Neuron (in vitro differentiated cells): ENCODE measurements around the gene SORBS1.

Source experiments
- H2AFZ ChIP-seq: one replicate; pipeline ENCODE4 v1.6.1; 2013; ENCODE audit warnings: low read depth, mild to moderate bottlenecking, inconsistent platforms, low read length, moderate library complexity
- H3K27me3 ChIP-seq: one replicate; pipeline ENCODE4 v1.6.1; 2013; ENCODE audit warnings: low read length; ENCODE audit not compliant: insufficient read depth
- H3K36me3 ChIP-seq: one replicate; pipeline ENCODE4 v1.6.1; 2013; ENCODE audit warnings: low read length; ENCODE audit not compliant: insufficient read depth
- H3K4me1 ChIP-seq: one replicate; pipeline ENCODE4 v1.6.1; 2013; ENCODE audit warnings: low read length; ENCODE audit not compliant: insufficient read depth
- H3K4me3 ChIP-seq: 2 replicates; pipeline ENCODE4 v1.5.1; 2013; ENCODE audit warnings: mild to moderate bottlenecking, low read length, moderate library complexity
- H3K9me3 ChIP-seq: one replicate; pipeline ENCODE4 v1.6.1; 2013; ENCODE audit warnings: low read length

SORBS1 gene

DNA sequence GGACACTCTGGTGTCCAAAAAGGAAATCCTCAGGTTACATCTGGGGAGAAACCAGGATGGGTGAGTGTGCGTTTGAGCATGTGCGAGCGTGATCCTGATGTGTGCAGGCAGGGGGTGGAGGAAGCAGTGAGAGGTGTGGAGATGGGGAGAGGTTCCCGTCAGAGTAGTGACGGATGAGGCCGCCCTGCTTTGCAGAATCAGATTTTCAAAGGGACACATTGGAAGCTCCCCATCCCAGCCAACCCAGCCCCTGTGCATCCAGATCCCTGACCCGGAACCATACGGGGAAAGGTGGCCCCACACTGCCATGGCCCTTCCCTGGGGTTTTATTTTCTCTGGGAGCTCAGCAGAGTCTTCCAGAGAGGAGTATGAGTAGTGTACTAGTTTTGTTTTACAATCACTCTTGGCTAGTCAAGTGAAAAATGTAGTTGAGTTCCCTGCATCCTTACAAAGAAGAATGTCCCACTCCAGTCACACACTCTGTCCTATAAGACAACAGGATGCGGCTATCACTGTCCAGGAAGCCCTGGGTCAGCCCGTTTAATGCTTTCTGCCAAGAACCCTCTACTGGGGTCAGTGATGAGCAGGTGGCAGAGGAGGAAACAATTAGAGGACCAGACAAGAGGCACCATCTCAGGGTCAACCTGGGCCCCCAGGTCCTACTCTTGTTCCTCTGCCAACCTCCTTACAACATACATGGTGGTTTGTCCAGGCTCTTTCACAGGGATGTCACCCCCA, 223.6 kb downstream of the SORBS1 start:
- no peak overlapping the region for H3K4me3 ChIP-seq
- no peak overlapping the region for H2AFZ ChIP-seq
- no peaks in the 10 kb centered on the region for H3K9me3 ChIP-seq
- no peaks in the 10 kb centered on the region for H3K4me1 ChIP-seq
- H3K27me3 ChIP-seq, result no peaks in the 10 kb centered on the region
- H3K36me3 ChIP-seq, result peaks cover 4% of the 10 kb centered on the region

DNA sequence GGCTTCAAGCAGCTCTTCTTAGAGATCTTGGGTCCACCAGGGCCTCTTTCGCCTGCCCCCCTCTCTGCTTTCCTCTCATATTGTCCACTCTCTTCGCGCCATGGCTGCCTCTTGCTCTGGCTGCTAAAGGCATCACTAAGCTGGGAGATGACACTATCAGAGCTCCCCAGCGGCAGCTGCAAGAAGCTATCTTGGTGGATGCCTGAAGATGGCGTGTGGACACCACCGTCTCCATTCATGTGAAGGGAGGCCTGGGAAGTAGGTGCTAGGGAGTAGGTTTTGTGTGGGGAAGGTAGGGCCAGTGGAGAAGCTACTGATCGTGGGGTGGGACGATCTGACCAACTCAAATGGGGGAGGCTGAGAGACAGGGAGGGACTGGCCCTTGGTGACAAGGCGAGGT, 224.5 kb downstream of the SORBS1 start:
- H2AFZ ChIP-seq, result no peak overlapping the region
- no peaks in the 10 kb centered on the region for H3K27me3 ChIP-seq
- H3K36me3 ChIP-seq, result peaks cover 4% of the 10 kb centered on the region
- no peaks in the 10 kb centered on the region for H3K9me3 ChIP-seq
- no peaks in the 10 kb centered on the region for H3K4me1 ChIP-seq
- no peak overlapping the region for H3K4me3 ChIP-seq

DNA sequence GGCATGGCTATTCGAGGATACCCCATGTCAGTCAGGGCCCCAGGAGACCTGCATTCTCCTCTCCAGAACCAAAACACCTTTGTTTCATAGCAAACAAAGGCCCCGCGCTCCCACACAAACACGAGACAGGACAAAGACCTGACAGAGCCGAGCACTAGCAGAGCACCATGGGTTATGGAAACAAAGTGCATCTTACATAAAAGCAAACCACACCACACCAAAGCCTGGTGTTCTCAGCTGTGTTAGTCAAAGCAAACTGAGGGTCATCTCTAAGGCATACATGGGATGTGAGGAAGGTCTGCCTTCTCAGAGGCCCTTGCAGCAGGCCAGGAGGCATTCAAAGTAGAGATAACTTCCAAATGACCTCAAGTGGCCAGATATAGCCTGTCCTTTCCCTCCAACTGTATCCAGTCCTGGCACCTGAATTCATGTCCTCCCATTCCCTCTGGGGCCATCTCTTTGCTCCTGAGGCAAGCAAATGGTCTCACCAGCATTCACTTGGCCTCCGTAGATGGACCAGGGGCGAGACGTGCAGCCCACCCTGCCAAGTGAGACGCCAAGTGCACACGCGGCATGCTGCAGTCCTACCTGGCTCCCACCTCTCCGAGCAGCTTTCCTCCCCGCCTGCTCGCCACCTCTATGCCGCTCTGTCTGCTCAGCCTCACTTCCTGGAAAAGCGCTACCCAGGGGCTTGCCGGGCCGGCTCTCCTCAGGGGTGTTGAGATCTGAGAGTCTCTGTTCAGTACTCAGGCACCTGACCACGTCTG, 225.1 kb downstream of the SORBS1 start:
- H3K27me3 ChIP-seq, result no peaks in the 10 kb centered on the region
- H3K9me3 ChIP-seq, result no peaks in the 10 kb centered on the region
- H3K4me1 ChIP-seq, result no peaks in the 10 kb centered on the region
- H3K4me3 ChIP-seq, result no peak overlapping the region
- no peak overlapping the region for H2AFZ ChIP-seq
- peaks cover 4% of the 10 kb centered on the region for H3K36me3 ChIP-seq

DNA sequence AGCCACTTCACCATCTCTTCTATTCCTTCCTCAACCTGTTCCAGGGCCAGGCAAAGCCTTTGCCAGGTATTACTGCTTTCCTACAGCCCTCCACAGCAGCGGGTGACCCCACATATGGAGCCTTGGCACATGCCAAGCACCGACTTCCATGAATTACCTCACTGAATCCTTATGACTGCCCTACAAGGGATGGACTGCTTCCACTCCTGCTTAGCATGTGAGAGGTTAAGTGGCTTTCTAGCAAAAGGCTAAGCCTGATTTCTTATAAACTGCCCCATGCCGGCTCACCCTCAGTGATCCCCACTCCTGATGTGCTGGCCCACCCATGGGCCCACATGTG, 226.4 kb downstream of the SORBS1 start:
- Histone ChIP-seq H3K27me3 (no peaks in the 10 kb centered on the region), H2AFZ (no peak overlapping the region), H3K9me3 (no peaks in the 10 kb centered on the region), H3K4me1 (no peaks in the 10 kb centered on the region), H3K36me3 (peaks cover 4% of the 10 kb centered on the region), H3K4me3 (no peak overlapping the region)

DNA sequence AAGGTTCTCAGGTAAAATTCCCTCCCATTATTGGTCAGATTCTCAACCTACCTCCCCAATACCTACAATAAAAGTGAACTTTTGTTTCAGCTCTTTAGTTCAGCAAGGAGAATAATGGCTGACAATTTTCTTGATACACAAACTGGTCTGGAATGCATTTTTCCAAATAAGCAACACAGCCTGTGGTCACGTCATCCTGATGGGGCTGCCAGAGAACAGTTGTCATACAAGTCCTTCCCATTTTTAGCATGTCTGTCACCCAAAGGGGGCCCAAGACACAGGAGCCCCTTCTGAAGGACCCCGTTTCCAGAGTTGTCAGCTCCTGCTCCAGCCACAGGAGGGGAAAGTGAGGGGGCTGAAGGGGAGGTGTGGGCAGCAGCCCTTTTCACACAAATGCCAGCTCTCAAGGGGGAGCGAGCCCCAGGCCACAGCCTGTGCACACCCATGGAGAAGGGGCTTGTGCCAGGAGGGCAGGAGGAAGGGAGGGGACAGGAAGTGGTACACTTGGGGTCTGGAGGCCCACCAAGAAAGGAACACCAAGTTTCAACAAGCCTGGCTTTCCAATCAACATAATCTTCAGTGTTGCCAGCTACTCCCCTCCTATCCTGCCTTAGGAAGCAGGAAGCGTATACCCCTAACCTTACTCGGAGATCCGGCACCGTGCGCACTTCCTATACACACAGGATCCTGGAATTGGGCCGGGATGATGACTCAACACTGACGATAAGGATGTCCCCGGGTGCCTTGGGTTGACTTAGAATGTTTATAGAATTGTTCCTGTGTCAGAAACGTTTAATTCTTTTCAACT, 227.0 kb downstream of the SORBS1 start:
- Histone ChIP-seq H3K36me3 (peaks cover 3% of the 10 kb centered on the region), H2AFZ (no peak overlapping the region), H3K4me3 (no peak overlapping the region), H3K27me3 (no peaks in the 10 kb centered on the region), H3K4me1 (no peaks in the 10 kb centered on the region), H3K9me3 (no peaks in the 10 kb centered on the region)

DNA sequence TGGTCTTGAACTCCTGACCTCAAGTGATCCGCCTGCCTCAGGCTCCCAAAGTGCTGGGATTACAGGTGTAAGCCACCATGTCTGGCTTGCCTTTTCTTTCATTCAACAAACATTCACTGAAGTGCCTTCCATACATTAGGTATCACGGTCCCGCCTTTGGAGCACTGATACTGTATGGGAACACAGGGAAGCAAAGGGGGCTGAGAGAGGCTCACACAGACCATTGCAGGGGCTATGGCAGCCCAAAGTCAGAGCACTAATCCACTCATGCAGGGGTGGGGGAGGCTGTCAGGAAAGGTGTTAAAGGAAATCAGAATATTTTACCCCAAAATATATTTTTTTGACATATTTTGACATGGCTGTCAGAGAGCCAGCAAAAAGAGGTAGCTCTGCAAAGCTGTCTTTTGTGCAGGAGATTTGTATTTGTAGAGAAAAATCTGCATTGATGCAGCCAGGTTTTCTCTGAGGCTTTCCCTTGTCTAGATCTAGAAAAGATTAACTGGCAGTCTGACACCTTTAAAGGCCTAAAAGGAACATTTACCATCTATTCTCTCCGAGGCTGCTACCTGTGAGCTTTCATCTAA, 228.4 kb downstream of the SORBS1 start:
- H2AFZ ChIP-seq, result no peak overlapping the region
- no peak overlapping the region for H3K4me3 ChIP-seq
- H3K9me3 ChIP-seq, result no peaks in the 10 kb centered on the region
- no peaks in the 10 kb centered on the region for H3K27me3 ChIP-seq
- H3K4me1 ChIP-seq, result no peaks in the 10 kb centered on the region
- no peaks in the 10 kb centered on the region for H3K36me3 ChIP-seq

DNA sequence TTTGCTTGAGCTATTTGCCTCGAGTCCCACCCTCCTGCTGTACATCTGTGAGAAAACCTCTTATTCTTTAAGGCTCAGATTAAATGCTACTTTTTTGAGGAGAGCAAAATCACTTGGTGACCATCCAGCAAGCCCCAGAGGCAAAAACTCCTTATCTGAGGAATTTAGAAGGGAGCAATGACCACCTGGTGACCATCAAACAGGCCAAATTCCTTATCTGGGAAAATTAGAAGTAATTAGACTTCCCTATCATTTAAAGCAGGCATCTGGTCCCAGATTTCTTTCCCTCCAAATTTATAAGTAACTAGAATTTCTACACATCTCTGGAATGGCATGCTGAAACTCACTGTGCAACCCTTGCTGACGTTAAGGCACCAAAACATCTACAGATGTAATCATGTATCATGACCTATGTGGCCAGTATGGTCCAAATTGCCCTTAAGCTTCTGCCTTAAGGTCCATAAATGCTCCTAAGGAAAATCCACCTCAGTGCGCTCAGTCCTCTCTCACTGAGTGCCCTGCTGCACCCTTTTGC, 229.5 kb downstream of the SORBS1 start:
- Histone ChIP-seq H3K9me3 (no peaks in the 10 kb centered on the region), H2AFZ (no peak overlapping the region), H3K4me3 (no peak overlapping the region), H3K4me1 (no peaks in the 10 kb centered on the region), H3K36me3 (no peaks in the 10 kb centered on the region), H3K27me3 (no peaks in the 10 kb centered on the region)

DNA sequence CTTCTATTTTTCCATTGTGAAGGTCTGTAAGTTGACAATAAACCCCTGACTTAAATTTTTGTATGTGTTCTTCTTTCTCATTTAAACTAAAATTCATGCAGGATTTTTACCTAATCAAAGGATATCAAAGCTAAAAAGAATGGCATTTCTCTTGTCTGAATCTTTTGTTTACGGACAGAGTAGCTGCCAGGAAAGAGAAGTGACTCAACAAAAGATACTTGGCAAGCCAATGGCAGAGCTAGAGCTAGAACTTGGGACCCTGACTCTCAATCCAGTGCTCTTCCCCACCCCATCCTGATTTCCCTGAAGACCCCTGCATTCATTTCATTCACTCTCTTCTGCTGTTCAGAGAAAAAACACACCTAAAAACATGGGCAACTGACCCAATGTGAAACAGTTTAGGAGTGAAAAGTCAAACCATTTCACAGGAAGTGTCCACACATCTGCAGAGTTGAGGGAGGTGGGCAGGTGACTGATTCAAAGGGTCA, 230.2 kb downstream of the SORBS1 start:
- Histone ChIP-seq H3K36me3 (no peaks in the 10 kb centered on the region), H3K4me3 (no peak overlapping the region), H3K27me3 (no peaks in the 10 kb centered on the region), H3K4me1 (no peaks in the 10 kb centered on the region), H2AFZ (no peak overlapping the region), H3K9me3 (no peaks in the 10 kb centered on the region)

DNA sequence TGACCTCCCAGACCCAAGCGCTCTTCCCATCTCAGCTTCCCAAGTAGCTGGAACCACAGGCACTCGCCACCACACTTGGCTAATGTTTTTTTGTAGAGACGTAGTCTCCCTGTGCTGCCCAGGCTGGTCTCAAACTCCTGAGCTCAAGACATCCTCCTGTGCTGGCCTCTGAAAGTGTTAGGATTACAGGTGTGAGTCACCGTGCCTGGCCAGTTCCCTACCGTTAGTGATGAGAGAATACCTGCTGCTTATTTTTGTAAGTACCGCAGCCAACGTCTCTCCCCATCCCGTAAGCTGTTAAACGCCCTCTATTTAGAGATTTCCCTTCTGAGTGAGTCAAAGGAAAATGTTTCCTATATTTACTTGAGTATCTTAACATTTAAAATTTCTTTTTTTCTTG, 231.9 kb downstream of the SORBS1 start:
- H3K27me3 ChIP-seq, result no peaks in the 10 kb centered on the region
- no peaks in the 10 kb centered on the region for H3K36me3 ChIP-seq
- H3K4me1 ChIP-seq, result no peaks in the 10 kb centered on the region
- H3K9me3 ChIP-seq, result no peaks in the 10 kb centered on the region
- H3K4me3 ChIP-seq, result no peak overlapping the region
- H2AFZ ChIP-seq, result no peak overlapping the region

DNA sequence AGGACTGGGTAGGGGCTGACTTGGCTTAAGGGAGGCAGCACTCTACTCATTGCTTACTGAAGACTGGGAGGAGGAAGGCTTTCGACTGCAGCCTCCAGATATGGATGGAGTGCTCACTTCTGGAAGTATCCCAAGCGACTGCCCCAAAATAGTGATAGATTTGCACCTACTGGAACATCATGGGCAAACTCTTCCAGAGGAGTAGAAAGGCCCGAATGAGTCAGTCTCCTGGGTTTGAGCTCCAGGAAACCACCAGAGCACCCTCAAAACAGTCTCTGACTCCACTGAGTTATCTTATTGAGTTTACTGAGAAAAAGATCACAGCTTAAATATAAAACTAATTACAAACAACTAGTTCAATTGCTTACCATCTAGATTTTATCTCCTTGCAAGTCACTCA, 233.2 kb downstream of the SORBS1 start:
- H2AFZ ChIP-seq, result no peak overlapping the region
- no peak overlapping the region for H3K4me3 ChIP-seq
- H3K9me3 ChIP-seq, result no peaks in the 10 kb centered on the region

DNA sequence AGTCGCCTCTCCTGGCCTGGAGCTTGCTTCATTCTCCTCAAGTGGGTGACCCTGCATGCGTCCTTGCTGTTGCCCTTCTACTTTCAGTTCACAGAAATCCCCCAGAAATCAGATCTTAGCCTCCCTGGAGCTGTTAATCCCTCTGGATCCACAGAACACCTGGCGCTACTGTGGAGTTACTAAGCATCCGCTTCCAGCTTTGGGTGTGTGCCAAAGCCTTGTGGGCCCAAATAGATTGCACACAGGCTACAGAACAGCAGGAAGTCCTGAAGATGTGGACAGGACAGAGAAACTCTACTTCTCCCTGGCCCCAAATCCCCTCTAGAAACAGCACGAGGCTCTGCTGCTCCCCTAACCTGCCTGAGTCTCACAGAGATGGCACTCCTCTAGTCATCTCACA, 233.8 kb downstream of the SORBS1 start:
- Histone ChIP-seq H3K9me3 (no peaks in the 10 kb centered on the region), H3K27me3 (no peaks in the 10 kb centered on the region), H3K36me3 (no peaks in the 10 kb centered on the region), H3K4me1 (no peaks in the 10 kb centered on the region), H3K4me3 (no peak overlapping the region), H2AFZ (no peak overlapping the region)

More for the DNA sequence above, 233.2 kb downstream of the SORBS1 start:
- Histone ChIP-seq H3K36me3 (no peaks in the 10 kb centered on the region), H3K27me3 (no peaks in the 10 kb centered on the region), H3K4me1 (no peaks in the 10 kb centered on the region)

DNA sequence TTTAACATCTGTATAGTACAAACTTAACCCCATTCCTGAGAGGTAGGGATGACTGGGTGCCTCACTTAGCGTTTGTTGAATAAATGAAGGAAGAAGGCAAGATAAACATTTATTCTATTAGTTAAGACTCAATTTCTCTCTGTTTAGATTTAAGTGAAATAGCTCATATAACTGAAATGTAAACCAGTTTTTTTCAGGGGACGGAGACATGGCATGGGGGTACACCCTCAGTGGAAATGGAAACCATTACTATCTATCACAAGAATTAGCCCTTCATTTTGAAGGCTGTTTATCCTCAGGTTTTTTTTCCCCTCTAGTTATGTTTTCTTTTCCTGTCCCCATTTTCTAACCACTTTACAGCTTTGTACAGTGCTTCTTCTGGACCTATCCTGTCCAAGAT, 234.8 kb downstream of the SORBS1 start:
- Histone ChIP-seq H3K27me3 (no peaks in the 10 kb centered on the region), H2AFZ (no peak overlapping the region), H3K4me1 (no peaks in the 10 kb centered on the region), H3K9me3 (no peaks in the 10 kb centered on the region), H3K4me3 (no peak overlapping the region), H3K36me3 (no peaks in the 10 kb centered on the region)
